Erythroblast (primary cell): ENCODE data around the gene ACTG1.

Source experiments
- DNase-seq, 2 experiments: peaks; one replicate each; lab custom pipeline; 2025; lab: John Stamatoyannopoulos, UW
- GATA1 ChIP-seq: IDR thresholded peaks from 2 replicates; pipeline ENCODE4 v1.6.1; 2011; ENCODE audit warnings: low read depth, mild to moderate bottlenecking, control low read depth, low read length, moderate library complexity
- POLR2A ChIP-seq: IDR thresholded peaks from 2 replicates; pipeline ENCODE4 v1.6.1; 2011; ENCODE audit warnings: mild to moderate bottlenecking, low read length

ACTG1 gene

DNA sequence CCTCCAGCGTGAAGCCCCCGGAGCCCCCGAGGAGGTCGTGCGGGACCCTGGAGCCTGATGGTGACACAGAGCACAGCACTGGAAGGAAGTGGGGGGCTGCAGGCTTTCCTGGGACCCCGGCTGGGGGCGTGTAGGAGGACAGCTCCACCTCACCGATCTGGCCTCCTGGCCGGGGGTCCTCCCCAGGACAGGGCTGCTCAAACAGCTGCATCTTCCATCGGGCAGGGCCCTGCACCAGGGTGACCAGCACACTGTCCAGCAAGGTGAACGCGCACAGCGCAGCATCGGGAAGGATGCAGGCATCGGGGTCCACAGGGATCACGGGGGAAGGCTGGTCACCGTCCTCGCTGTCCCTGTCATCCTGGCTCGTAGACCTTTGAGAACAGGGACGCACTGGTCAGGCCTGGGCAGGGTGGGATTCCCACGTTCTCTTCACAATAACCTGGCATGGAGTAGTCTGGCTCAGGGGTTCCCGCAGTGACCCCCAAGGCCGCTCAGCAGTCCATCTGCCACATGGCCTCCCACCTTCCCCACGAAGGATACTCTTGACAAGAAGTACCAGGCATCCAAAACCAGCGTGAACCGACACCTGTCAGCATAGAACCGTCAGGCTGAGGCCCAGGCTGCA, 38.3 kb upstream of the ACTG1 start:
- TF ChIP-seq GATA1, result no peak
- no peak for TF ChIP-seq POLR2A
- DNase-seq, result no peak

DNA sequence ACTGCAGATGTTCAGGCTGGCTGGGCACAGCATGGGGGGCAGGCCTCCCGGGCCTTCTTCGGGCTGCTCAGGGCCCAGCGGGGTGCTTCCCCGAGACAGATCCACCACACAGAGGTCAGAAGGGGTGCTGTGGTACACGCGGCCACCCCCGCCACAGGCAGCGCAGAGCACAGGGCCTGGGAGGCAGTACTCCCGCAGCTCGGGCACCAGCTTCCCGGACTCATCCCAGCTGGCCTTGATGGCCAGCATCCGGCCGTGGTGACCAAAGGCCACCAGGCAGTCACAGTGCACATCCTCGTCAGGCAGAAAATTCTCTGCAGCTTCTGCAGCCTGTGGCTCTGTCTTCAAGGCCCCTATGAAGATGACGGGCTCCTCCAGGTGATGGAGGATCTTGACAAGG, 37.7 kb upstream of the ACTG1 start:
- DNase-seq, result no peak
- TF ChIP-seq POLR2A (no peak), GATA1 (no peak)

DNA sequence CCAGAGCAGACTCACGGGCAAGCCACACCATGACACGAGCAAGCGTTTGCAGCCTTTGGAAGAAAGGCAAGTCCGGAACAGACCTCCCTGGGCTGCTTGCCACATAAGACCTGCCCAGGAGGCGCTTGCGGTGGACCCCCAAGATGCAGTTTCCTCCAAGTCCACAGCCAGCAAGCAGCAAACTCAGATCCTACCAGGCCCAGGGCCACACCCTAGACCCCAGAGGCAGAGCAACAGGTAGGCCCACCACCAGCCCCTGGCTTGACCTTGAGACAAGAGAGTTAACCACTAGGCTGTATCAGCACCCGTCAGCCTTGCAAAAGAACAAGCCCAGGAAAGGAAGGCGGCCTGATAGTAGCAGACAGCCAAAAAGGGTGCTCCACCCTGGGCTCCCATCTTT, 37.2 kb upstream of the ACTG1 start:
- TF ChIP-seq GATA1 (no peak), POLR2A (no peak)
- no peak for DNase-seq

DNA sequence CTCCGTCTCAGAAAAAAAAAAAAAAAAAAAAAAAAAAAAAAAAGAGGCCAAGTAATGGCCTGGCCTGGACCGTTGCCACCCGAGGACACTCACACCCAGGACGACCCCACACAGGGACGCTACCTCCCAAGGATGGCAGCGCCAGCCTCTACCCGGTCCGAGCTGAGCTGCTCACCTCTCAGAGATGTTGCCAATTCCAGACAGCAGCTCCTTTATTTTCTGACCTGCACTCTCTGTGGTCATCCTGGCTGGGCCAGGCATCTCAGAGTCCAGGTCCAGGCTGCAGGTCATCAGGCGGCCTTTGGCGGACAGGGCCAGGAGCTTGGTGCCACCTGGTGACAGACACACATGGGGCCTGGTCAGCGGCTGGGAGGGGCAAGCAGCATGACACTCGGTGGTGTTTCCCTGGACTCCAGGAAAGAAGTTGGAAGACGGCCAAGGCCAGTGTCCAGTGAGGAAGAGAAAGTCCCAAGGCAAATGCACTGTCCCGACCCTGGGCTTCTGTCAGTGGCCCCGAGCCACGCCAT, 36.5 kb upstream of the ACTG1 start:
- no peak for DNase-seq
- TF ChIP-seq POLR2A, result no peak
- TF ChIP-seq GATA1, result no peak

DNA sequence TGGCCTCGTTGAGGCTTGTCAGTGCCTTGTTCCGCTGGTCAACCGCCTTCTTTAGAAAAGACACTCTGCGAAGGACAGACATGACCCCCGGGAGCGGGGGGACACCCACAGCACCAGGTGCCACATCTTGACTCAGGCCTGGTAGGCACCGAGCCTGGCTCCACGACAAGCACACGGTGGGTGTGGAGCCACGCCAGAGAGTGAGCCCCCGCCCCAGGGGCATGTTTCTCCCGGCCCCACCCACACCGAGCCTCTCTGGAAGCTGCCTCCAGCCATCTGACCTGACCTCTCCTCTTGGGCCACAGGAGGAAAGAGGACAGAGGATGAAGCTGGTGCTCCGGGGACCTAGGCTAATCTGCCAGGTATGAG, 35.0 kb upstream of the ACTG1 start:
- TF ChIP-seq POLR2A (no peak), GATA1 (no peak)
- no peak for DNase-seq

DNA sequence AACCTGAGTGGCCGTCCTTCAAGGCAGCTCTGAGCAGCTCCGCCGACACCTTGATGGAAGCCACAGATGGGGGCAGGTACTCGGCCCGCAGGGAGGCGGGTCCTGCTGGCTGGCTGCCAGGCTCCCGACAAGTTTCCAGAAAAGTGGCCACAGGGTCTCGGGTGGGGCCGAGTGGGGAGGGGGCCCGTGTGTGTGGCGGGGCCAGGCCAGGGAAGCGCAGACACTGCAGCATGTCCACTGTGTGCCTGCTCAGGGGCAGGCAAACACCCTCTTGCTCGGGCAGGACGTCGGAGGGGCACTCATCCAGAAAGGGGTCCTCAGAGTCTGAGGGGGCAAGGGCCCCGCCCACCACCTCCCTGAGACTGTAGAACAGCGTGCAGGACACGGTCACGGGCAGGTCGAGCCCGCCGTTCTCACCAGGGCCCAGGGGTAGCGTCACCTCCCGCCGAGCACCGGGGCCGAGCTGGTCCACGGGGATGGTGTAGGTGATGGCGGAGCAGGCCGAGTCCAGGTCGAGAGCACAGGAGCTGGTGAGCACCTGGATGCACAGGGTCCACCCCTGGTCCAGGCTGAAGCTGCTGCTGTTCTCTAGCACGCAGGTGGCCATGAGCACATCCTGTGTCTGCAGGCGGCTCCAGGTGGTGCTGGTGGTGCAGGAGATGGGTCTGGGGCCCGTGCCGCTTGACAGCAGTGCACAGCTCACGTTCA, 34.5 kb upstream of the ACTG1 start:
- DNase-seq, result no peak

DNA sequence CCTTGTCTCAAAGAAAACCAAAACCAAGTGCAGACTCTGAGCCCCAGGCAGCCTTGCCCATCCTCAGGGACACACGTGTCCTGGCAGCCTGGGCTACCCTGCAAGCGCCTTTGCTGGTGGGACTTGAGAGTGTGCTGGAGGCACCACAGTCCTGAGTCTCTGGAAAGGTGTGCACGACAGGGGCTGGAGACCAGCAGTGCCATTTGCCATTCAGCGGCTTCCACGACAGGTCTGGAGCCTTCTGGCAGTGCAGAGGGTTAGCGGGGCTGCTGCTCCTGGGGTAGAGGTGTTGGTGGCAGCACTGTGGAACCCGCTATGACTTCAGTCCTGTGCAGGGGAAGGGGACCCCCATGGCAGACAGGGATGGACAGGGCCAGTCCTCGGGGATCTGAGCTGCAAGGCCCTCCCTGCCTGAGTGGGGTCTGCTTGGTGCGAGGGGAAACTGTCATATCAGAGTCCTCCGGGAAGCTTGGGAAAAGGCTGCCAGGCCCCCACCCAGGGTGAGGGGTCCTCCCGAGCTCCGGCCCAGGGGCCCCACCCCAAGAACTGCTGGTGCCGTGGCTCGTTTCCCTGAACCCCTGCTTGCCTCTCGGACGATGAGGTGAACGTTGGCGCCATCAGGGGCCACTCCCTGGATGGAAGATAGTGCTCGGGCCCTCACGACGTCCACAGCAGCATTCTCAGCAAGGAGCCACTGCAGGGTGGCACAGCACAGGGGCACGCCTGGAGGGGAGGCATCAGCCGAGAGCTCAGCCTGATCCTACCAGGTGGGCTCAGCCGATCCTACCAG, 32.8 kb upstream of the ACTG1 start:
- DNase-seq, result no peak
- TF ChIP-seq GATA1 (no peak), POLR2A (no peak)

More for the DNA sequence above, 34.5 kb upstream of the ACTG1 start:
- no peak for TF ChIP-seq GATA1
- no peak for TF ChIP-seq POLR2A

DNA sequence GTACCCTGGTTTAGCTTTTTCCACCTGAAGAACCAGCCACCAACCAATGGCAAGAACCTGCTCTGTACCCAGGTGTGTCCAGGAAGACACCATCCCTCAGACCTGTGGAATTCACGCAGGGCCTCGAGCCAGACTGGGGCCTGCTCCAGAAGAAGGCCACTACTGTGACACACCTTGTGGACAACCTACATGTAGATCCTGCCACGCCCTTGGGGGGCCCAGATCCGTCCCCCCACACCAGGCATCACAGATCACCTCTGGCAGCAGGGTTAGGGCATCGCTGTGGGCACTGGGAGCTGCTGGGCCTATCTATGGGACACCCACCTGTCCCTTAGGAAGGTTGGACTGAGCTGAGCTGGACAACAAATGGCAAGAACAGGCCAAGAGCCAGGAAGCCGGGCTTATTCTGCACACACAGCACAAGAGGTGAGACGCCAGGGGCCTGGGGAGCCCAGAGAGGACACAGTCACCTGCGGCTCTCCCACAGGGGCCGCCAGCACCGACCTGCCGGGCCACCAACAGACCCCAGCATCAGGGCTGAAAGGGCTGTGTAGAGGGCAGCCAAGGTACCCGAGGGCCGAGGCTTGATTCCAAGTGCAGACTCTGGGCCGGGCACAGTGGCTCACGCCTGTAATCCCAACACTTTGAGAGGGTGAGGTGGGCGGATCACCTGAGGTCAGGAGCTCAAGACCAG, 31.8 kb upstream of the ACTG1 start:
- DNase-seq, result no peak
- TF ChIP-seq GATA1 (no peak), POLR2A (no peak)

DNA sequence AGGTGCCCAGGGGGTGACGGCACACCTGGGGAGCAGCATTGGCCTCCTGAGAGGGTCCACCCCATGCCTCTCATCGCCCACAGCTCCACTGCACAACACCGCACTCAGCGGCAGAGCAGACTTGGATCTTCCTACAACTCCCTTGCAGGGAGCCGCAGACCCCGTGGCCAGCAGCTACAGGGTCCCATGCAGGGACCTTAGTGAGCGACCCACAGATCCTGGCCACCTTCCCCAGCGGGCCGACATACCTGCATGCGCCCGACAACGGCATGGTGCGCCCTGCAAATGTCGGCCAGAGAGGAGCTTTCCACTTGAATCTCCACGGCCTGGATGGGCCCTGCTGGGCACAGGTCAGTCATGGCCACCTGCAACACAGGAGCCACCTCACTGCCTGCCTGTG, 31.2 kb upstream of the ACTG1 start:
- no peak for DNase-seq
- TF ChIP-seq POLR2A (no peak), GATA1 (no peak)

DNA sequence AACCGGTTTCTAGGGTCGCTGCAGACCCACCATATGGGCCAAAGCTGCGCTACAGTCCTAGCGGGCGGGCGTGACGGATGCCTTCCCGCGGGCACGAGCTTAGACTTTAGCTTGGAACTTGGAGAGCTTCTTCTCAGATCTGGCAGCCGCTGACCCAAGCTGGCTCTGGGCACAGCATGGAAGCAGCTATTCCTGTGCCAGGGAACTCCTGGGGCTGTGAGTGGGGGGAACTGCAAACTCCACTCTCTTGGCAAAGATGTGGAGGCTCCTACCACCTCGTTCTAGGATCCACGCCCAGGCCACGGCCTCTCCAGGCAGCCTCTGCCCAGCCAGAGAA, 30.7 kb upstream of the ACTG1 start:
- TF ChIP-seq GATA1 (no peak), POLR2A (no peak)
- no peak for DNase-seq

DNA sequence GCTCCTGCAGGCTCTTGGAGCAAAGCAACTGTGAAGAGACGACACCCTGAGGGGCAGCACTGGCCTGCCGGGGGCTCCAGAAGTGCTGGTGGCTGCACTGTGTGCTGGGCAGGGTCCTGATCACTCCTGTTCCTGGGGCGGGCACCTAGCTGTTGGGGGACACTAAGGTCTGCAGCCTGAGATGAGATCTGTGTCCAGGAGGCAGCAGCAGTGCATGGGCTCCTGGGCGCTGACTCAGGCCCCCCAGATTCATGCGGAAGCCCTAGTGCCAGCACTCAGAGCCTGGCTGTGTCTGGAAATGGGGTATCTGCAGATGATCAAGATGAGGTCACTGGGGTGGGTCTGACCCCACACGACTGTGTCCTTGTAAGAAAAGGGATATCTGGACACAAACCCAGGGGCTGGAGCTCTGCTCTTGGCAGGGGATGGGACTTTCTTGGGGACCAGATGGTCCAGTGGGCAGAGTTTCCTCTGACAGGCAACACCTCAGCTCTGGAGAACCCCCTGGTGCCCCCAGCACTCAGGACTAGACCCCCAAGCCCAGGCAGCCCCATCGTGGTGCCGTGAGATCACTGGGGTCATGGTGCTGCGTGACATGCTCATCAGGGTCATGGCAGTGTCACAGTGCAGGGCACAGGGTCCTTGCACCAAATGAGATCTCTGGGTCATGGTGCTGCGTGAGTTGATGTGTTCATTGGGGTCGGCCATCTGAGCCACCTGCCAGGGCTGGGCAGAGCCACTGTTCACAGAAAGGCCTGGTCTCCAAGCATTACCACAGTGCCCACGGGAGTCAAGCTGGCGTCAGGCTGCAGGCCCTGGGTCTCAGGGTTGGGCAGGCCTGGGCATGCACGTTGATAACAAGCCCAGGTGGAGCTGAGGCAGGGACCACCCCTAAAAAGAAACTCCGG, 30.1 kb upstream of the ACTG1 start:
- no peak for DNase-seq
- TF ChIP-seq POLR2A, result no peak
- no peak for TF ChIP-seq GATA1

DNA sequence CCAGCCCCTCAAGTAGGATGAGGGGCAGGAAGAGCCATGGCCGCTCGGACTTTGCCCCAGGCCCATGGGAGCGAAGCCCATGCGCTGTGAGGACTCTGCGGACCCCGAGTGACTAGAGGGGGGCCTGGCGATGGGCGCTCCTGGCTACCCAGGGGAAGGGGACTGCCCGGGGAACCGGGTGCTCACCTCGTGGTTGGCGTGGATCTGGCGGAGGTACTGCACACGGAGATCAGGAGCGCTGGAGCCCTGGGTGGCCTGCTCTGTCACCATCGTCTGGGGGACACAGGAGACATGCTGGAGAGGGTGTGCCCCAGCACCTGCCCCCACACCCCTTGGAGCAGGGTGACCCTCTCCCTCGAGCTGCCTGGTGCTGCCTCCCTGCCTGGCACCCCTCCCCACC, 28.5 kb upstream of the ACTG1 start:
- TF ChIP-seq GATA1, result no peak
- no peak for TF ChIP-seq POLR2A

DNA sequence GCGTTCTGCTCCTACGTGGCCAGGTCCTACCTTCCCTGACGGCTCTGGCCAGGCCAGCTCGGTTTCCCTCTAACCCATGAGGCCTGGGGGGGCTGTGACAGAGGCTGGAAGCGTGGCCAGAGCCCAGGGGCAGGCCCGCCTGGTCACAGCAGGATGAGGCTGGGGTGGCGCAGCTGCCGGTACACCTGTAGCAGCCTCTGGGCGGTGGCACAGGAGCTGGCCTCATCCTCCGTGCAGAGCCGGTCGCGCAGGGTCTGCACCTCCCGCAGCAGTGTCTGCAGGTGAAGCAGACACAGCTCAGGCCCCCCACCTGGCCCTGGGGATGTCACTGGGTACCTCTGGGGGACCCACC, 28.1 kb upstream of the ACTG1 start:
- TF ChIP-seq GATA1, result no peak
- no peak for TF ChIP-seq POLR2A
- DNase-seq, result no peak

More for the DNA sequence above, 28.5 kb upstream of the ACTG1 start:
- DNase-seq, result no peak
